Vagina (tissue), 2 donors: Measurements from ENCODE around the gene TNS1.

ENCODE experiments used
- POLR2A ChIP-seq, 2 donors: fragments of 450-650 bp; IDR thresholded peaks; one replicate each; pipeline ENCODE4 v1.6.1; 2017; ENCODE audit warnings: antibody characterized with exemption in 2 of 2, mild to moderate bottlenecking in 2 of 2, moderate library complexity in 2 of 2
- TF ChIP-seq, protein P1 (sequence below), 3 experiments: fragments of 450-650 bp in 2 of 3; fragments of 200-600 bp in 1 of 3; sonication (generic) in 1 of 3; IDR thresholded peaks; one replicate each; pipeline ENCODE4 v1.5.1; 2017 to 2019; ENCODE audit warnings: antibody characterized with exemption in 3 of 3, mild to moderate bottlenecking in 2 of 3, moderate library complexity in 2 of 3

DNA sequence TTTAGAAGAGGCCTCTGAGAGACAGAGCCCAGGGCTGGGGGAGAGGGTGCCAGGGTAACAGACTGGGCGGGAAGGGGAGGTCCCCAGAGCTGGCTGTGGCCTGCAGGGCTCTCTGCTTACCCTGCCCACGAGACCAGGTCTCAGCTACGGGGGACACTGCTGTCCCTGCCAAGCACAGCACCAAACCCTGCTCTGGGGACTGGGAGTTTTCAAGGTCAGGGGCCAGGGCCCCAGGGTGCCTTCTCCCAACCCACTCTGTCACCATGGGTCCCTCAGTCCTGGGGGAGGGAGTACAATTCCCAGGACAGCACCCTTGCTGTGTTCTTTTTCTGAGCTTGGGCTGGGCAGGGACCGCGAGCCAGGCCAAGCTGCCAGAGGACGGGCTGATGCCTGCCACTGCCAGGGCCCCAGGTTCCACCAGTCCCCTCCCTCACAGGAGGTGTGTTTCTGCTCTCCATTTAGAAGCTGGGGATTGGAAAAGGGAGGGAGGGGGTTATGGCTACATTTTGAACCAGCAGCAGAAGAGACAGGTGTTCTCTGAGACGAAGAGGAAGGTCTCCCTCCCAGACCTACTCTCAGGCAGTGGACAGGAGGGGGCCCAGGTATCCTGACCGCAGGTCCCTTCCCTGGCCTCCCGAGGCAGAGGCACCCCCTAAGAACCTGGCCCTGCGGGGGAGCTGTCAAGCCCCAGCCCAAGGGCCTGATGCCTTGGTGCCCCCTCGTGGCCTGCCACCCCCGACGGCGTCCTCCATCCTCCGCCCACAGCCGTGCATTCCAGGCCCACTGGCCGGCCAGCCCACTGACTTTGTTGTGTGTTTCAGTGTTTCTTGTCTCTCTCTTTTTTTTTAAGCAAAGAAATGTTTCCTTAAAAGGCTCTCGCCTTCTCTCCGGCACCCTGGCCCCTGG is 80.4 kb downstream of the TNS1 start:
- TF ChIP-seq, protein P1, sequence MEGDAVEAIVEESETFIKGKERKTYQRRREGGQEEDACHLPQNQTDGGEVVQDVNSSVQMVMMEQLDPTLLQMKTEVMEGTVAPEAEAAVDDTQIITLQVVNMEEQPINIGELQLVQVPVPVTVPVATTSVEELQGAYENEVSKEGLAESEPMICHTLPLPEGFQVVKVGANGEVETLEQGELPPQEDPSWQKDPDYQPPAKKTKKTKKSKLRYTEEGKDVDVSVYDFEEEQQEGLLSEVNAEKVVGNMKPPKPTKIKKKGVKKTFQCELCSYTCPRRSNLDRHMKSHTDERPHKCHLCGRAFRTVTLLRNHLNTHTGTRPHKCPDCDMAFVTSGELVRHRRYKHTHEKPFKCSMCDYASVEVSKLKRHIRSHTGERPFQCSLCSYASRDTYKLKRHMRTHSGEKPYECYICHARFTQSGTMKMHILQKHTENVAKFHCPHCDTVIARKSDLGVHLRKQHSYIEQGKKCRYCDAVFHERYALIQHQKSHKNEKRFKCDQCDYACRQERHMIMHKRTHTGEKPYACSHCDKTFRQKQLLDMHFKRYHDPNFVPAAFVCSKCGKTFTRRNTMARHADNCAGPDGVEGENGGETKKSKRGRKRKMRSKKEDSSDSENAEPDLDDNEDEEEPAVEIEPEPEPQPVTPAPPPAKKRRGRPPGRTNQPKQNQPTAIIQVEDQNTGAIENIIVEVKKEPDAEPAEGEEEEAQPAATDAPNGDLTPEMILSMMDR (IDR thresholded peaks at IDR 0.05) = no peak
- TF ChIP-seq POLR2A (IDR thresholded peaks at IDR 0.05) = no peak
